GM18858 (cell line): ENCODE data around the gene DPP6.

Experiments
- ATAC-seq: cut with Tn5 transposase; IDR thresholded peaks from one replicate; pipeline ENCODE4 v1.9.1; 2021; ENCODE audit not compliant: unreplicated experiment

The DPP6 gene

DNA sequence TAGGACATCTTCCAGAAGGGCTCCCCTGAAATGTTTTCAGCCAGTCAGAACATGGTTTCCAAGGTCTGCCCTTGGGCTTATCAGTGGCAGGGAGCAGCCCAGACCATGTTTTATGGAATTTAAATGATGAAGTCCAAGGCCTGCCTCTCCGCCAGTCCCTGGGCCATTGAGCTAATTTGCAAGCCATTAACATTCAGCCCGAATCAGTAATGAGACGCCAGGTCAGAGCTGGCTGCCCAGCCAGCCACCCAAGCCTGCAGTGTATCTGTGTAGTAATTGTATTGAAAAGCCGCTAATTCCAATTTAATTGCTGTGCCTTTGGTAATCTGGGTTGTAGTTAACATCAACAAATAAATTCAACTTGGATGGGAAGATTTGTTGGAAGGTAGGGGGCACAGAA, 819.3 kb downstream of the DPP6 start:
- no peak for ATAC-seq

DNA sequence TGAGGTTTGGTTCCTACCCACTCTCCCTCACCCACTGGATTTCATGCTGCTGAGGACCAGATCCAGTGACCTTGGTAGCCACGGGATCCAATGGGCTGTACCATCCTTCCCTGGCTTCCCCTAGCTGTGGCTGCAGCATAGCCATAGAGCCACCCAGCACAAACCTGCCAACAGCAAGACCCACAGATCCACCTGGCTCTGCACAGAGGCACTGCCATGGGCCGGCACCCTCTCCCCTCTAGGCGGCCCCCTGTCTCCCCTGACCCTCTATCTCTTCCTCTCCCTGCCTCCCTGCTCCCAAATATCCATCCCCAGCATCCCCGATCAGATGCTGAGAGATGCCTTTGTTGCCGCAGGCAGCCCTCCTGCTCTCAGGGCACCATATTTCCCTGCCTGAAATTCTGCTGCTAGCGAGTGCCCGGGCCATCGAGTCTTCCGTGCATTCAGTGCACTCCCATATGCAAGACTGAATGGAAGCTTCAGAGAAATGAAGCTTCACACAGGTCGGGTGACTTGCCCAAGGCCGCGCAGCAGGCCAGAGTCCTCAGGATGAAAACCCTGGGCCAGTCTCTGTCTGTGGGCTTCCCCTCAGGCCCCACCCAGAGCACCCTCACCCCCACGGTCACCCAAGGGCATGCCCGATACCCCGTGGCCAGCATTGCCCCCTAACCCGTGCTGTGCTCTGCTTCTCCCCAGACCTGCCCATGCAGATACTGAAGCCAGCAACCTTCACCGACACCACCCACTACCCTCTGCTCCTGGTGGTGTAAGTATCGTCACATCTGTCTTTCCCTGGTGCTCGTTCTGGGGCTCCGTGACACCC, 819.9 kb downstream of the DPP6 start:
- ATAC-seq, result no peak

- ATAC-seq, result no peak
These were observed 820.8 kb downstream of the DPP6 start for GRCh38 chr7:154872811-154873499.

DNA sequence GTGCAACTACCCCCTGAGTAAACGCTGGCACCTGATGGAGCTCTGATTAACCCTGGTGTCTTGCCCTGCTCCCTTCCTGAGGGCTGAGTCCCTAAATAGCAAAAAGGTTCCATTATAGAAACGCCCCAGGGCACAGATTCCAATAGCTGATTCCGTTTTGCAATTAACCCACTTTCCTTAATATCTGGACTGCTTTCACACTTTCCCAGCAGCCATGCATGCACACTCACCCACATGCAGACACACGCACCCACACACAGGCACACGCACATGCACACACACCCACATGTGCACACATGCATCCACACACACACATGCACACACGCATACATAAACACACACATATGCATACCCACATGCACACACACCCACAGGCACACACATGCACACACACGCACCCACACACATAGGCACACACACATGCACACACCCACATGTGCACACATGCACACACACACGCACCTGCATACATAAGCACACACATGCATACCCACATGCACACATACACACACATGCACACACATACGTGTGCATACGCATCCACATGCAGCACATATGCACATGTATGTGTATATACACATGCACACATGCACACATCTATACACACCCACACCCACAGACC, 821.4 kb downstream of the DPP6 start:
- ATAC-seq, result no peak

DNA sequence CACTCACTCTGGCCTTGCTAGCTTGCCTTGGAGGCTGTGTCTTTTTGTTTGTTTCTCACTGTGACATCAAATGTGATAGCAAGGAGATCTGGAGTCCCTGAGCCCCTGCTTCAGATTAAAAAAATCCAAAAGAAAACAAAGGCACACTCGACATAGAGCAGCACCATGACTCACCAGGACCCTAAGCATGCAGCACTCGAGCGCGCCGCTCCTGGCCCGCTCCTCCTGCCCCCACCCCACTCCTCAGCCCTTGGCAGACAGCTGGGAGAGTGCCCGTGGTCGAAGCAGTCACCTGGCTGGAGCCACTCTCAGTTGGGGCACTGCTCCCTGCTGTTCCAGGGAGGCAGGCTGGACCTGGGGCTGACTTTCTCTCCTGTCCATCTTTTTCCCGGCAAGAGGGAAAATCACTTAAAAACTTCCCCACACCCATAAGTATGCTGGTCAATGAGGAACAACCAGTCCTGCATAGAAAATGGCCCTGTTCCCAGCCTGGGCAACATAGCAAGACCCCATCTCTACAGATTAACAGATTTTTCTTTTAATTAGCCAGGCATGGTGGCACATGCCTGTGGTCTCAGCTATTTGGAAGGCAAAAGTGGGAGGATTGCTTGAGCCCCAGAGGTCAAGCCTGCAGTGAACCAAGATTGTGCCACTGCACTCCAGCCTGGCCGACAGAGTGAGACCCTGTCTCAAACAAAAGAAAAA, 822.4 kb downstream of the DPP6 start:
- ATAC-seq, result no peak

DNA sequence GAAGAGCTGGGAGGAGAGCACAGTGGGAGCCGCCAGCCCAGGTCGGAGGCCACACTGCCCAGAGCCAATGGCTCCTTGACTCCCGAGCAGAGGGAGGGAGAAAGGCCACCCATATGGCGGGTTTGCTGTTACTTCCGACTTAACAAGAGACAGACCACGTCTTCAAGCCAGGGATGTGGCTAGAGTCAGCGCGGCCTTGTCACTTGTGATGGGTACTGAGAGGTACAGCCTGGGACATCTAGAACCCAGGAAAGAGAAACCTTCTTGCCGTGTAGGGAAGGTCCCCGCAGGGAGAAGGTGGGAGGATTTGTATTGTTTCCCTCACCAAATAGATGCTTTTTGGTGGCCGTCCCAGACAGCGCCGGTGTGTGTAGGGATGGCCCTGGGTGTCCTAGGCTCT, 823.1 kb downstream of the DPP6 start:
- ATAC-seq, result no peak

- ATAC-seq, result no peak
These were observed 824.3 kb downstream of the DPP6 start for GRCh38 chr7:154876516-154876915.

GRCh38 chr7:154877031-154877430, 824.8 kb downstream of the DPP6 start:
- ATAC-seq, result no peak

DNA sequence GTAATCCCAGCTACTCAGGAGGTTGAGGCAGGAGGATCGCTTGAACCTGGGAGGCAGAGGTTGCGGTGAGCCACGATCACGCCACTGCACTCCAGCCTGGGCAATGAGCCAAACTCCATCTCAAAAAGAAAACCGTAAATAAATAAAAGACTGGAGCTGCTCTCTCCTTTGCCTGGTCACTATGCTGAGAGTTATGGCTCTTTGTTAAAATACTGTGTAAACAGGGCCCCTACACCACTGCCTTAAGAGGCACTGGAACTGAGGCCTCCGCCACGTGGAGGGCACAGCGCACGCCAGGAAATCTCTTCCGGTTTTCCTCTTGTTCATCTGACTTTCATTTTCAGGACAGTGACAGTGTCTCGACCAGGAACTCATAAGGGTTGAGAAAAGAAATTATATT, 827.4 kb downstream of the DPP6 start:
- no peak for ATAC-seq

DNA sequence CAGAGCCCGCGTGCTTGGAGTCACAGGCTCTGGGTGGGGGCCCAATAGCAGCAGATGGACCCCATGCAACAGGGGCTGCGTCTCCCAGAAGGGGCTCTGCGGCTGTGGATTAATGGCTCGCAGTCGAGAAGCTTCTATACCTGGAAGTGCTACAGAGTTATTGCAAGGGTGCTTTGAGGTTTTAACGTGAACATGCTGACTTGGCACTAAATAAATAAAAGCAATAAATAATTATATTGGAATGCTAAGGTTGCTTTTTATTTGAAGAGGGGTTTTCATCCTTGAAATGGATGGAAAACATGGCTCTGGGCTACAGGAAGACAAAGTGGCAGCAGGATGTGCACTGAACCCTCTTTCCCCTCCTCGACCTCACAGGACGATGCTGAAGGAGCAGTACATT, 828.3 kb downstream of the DPP6 start:
- no peak for ATAC-seq

DNA sequence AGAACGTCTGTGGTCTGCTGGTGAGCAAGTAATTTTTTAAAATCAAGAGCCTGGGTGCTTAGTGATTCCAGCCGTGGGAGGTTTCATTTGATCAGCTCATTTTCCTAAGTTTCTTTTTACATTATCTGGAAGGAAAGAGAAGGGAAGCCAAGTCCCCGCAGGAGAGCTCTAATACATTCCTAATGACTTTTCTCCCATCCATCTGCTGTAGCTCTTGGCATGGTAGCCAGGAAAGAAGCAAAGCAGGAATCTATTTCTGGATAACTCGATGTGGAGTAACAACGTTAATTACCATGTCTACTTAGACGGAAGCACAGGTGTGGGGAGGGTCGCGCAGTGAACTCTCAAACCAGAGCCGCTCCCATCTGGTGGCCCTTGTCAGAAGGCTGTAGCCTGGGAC, 828.8 kb downstream of the DPP6 start:
- ATAC-seq, result no peak

GRCh38 chr7:154881526-154881925, 829.3 kb downstream of the DPP6 start:
- no peak for ATAC-seq

DNA sequence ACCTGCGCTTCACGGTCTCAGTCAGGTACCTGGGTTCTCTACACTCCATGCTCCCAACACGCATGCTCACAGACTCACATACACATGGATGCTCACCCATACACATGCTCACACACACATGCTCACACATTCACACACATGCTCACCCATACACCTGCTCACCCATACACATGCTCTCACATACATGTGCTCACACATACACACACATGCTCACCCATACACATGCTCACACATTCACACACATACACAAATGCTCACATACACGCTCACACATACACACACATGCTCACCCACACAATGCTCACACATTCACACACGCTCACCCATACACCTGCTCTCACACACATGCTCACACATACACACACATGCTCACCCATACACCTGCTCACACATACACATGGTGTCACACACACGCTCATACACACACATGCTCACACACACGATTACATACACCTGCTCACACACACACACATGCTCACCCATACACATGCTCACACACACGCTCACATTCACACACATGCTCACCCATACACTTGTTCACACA, 830.8 kb downstream of the DPP6 start:
- ATAC-seq, result no peak

DNA sequence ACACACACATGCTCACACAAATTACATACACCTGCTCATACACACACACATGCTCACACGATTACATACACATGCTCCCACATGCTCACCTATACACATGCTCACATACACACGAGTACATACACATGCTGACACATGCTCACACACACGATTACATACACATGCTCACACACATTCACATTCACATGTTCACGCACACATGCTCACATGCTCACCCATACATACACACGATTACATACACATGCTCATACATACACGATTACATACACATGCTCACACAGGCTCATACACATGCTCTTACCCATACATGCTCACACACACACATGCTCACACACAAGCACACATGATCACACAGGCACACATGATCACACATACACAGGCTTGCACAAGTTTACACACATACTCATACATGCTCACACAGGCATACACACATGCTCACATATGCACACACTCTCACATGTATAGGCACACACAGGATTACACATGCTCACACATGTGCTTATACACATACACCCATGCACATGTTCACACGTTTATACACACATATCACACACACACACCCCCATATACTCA, 832.2 kb downstream of the DPP6 start:
- ATAC-seq, result no peak

DNA sequence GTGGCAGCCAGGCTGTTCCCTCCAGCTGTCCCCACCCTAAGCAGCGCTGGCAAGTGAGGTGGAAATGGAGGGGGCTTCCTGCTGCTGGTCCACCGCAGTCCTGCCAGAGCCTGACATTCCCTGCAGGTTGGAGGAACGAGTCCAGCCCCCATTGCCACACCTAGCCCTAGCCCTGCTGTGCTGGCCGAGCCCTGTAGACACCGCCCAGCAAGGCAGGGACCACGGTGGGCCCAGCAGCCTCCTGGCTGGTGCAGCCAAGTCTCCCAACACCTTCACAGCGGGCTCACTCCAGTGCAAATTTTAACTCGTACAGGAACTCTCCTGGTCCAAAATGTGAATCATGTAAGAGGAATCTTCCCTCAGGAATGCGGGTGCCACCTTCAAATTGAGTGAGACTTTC, 834.4 kb downstream of the DPP6 start:
- no peak for ATAC-seq

DNA sequence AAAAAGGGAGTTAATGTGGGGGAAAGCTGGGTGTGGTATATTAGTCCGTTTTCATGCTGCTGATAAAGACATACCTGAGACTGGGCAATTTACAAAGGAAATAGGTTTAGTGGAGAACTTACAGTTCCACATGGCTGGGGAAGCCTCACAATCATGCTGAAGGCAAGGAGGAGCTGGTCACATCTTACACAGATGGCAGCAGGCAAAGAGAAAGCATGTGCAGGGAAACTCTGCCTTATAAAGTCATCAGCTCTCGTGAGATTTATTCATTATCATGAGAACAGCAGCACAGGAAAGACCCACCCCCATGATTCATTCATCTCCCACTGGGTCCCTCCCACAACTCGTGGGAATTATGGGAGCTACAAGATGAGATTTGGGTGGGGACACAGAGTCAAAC, 836.5 kb downstream of the DPP6 start:
- no peak for ATAC-seq

DNA sequence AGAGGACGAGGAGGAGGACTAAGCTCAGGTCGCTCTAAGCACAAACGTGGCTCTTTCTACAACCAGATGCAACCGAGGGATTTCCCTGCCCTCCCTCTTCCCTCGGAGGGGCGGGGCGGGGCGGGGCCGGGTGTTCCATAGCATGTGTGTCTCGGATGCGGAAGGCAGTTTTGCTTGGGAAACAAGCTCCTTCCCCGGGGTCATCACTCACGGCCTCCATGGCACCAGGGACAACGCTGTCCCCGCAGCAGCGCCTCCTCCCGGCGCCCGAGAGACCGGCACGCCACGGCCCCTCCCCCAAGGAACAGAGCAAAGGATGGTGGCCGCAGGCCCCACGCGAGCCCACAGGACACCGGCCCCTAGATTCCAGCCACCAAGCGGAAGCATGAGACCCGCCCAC, 840.3 kb downstream of the DPP6 start:
- no peak for ATAC-seq

DNA sequence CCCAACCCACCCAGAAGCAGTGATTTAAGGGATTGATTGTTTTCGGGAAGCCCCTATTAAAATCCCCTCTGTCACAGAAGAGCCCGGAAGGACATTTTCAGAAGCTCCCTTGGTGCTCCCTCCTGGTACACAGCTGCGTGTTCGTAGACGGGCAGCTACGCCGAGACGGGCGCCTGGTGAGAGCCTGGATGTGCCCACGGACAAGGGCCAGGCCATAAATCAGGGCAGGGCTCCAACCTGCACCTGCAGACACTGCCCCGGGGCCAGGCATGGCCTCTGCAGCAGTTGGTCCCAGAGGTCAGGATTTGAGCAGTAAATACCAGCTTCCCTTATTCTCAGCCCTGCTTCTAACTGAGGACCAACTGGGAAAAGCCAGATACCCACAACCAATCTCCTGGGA, 843.9 kb downstream of the DPP6 start:
- no peak for ATAC-seq

GRCh38 chr7:154898973-154899855, 847.0 kb downstream of the DPP6 start:
- ATAC-seq, result no peak

DNA sequence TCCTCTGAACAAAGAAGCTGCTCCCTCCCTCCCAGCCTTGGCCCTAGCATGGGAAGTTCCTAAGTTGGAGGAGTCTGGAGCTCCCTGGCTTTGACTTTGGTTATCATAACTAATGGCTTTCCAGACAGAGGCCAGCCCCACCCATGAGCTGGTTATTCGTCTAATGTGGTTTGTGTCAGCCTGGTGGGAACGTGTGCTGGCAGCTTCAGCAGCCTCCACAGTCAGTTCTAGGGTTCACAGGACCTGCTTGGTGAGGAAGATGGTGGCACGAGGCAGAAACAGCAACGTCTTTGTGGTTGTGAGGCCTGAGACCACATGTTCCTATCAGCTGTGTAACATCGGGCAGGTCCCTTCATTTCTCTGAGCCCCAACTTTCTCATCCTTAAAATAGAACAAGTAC, 847.7 kb downstream of the DPP6 start:
- no peak for ATAC-seq
